ENCODE data around the gene PAOX. TPM values are rescaled to one million over a fixed set of nuclear protein-coding genes. Genes with fewer than 3 reads are reported as not detected.

The PAOX gene
- total and polyA plus RNA-seq, 2 donors (not counting 1 experiment from before 2014, with no cell fraction given): 21.1 to 24.9 TPM

- no peaks in the 10 kb centered on the region for H3K9me3 Mint-ChIP-seq (ENCODE audit: insufficient read depth)
- peaks cover 0 to 15% (median 0%) of the 10 kb centered on the region in 3 donors for H3K9me3 ChIP-seq (ENCODE audit: control extremely low read depth in 1 of 3, control insufficient read depth in 2 of 3, insufficient read depth in 1 of 3, low read length in 2 of 3)
- H3K36me3 ChIP-seq (replicated peaks in 1 of 2; ENCODE audit: control extremely low read depth in 1 of 2, control insufficient read depth in 1 of 2, extremely low read depth in 1 of 2, insufficient read depth in 2 of 2, low read length in 1 of 2): peaks cover 0 to 1% of the 10 kb centered on the region in 2 experiments
- ATAC-seq (ENCODE audit: low read depth) (no peak), DNase-seq (no peak)
- WGBS (ENCODE audit: insufficient coverage): 63% methylated on average over 13 of the region's 13 CpGs
- no peak overlapping the region for H3K27ac ChIP-seq (ENCODE audit: low read length in 2 of 2)
- TF ChIP-seq EZH2 (IDR thresholded peaks at IDR 0.05; ENCODE audit: borderline replicate concordance, insufficient read depth, low read depth, low read length, poor library complexity, severe bottlenecking): no peak
- no peak for TF ChIP-seq CTCF (IDR thresholded peaks at IDR 0.05)
- peaks cover 17% of the 10 kb centered on the region for H3K79me2 ChIP-seq (ENCODE audit: control insufficient read depth, insufficient read depth, low read length)
- peaks cover 5% of the 10 kb centered on the region for H3K27me3 Mint-ChIP-seq
- H3K4me1 Mint-ChIP-seq: peaks cover 7% of the 10 kb centered on the region
- H3K4me3 ChIP-seq (ENCODE audit: control extremely low read depth in 1 of 5, extremely low read depth in 1 of 5, insufficient read depth in 1 of 5, low read depth in 2 of 5, low read length in 4 of 5): no peak overlapping the region
- ChIA-PET POLR2A (no interaction called here), CTCF (no interaction called here)
- no peak overlapping the region for H3K4me2 ChIP-seq (replicated peaks; ENCODE audit: low read depth, low read length, poor library complexity, severe bottlenecking)
- intact Hi-C loops (cut with micrococcal nuclease): no loop called here
- no peak overlapping the region for H3K9ac ChIP-seq (ENCODE audit: low read length)
- H2AFZ ChIP-seq (ENCODE audit: insufficient read depth, low read depth, low read length, poor library complexity, severe bottlenecking): no peak overlapping the region
- H4K20me1 ChIP-seq (ENCODE audit: control insufficient read depth, insufficient read depth, low read length, poor library complexity, severe bottlenecking): peaks cover 6% of the 10 kb centered on the region
- no peak overlapping the region for H3K4me3 Mint-ChIP-seq
- H3K27me3 ChIP-seq (replicated peaks in 1 of 4; ENCODE audit: control extremely low read depth in 1 of 4, control insufficient read depth in 3 of 4, insufficient read depth in 4 of 4, low read length in 3 of 4): peaks cover 0 to 19% (median 5%) of the 10 kb centered on the region in 4 experiments
- peaks cover 0 to 6% of the 10 kb centered on the region in 2 donors for H3K4me1 ChIP-seq (ENCODE audit: control insufficient read depth in 2 of 2, insufficient read depth in 2 of 2, low read length in 2 of 2)
- H3K27ac Mint-ChIP-seq: no peak overlapping the region
Observed at GRCh38 chr10:133350950-133351329, 28.1 kb upstream of the PAOX start.

DNA sequence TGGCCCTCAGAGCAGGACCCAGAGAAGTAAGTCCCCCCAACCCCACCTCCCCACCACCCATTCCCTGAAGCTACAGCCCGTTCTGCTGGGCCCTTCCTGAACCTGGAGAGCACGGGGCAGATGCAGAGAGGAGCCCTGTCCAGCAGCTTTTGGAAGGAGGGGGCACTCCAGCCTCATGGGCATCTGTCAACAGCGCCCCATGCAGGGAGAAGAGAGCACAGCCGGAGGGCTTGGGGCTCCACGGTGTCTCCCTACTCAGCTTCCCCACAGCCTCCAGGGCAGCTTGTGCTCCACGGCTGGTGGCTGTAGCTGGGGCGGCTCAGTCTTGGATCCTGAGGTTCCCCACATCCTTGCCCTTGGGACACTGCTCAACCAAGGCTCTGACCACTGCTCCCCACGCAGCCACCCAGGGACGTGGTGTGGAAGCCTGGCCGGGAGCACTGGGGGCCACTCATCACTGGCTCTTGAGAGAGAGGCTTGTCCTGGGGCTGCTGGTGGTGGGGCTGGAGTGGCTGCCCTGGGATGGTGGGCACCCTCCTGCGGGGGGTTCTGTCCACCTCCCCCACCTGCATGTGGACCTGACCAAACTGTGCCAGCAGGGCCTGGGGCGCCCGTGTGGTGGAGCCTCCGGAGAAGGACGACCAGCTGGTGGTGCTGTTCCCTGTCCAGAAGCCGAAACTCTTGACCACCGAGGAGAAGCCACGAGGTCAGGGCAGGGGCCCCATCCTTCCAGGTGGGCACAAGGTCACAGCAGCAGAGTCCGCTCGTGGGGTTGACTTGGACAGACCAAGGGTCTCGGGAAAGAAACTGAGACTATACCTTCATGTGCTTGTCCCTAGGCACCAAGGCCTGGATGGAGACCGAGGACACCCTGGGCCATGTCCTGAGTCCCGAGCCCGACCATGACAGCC is 27.4 kb upstream of the PAOX start:
- Histone ChIP-seq H3K36me3 (replicated peaks in 1 of 2; ENCODE audit: control extremely low read depth in 1 of 2, control insufficient read depth in 1 of 2, extremely low read depth in 1 of 2, insufficient read depth in 2 of 2, low read length in 1 of 2) (peaks cover 0 to 3% of the 10 kb centered on the region in 2 experiments), H3K4me3 (ENCODE audit: control extremely low read depth in 1 of 5, extremely low read depth in 1 of 5, insufficient read depth in 1 of 5, low read depth in 2 of 5, low read length in 4 of 5) (no peak overlapping the region), H3K4me1 (ENCODE audit: control insufficient read depth in 2 of 2, insufficient read depth in 2 of 2, low read length in 2 of 2) (peaks cover 5 to 11% of the 10 kb centered on the region in 2 donors), H3K27ac (ENCODE audit: low read length in 2 of 2) (no peak overlapping the region), H3K9me3 (ENCODE audit: control extremely low read depth in 1 of 3, control insufficient read depth in 2 of 3, insufficient read depth in 1 of 3, low read length in 2 of 3) (peaks cover 0 to 15% (median 0%) of the 10 kb centered on the region in 3 donors), H4K20me1 (ENCODE audit: control insufficient read depth, insufficient read depth, low read length, poor library complexity, severe bottlenecking) (peaks cover 14% of the 10 kb centered on the region), H3K4me2 (replicated peaks; ENCODE audit: low read depth, low read length, poor library complexity, severe bottlenecking) (no peak overlapping the region), H3K9ac (ENCODE audit: low read length) (no peak overlapping the region), H3K27me3 (replicated peaks in 1 of 4; ENCODE audit: control extremely low read depth in 1 of 4, control insufficient read depth in 3 of 4, insufficient read depth in 4 of 4, low read length in 3 of 4) (peaks cover 0 to 15% (median 5%) of the 10 kb centered on the region in 4 experiments), H2AFZ (ENCODE audit: insufficient read depth, low read depth, low read length, poor library complexity, severe bottlenecking) (no peak overlapping the region), H3K79me2 (ENCODE audit: control insufficient read depth, insufficient read depth, low read length) (peaks cover 24% of the 10 kb centered on the region)
- intact Hi-C loops (cut with micrococcal nuclease): no loop called here
- Mint-ChIP-seq H3K4me3 (no peak overlapping the region), H3K27ac (no peak overlapping the region), H3K4me1 (peaks cover 9% of the 10 kb centered on the region), H3K27me3 (peaks cover 5% of the 10 kb centered on the region), H3K9me3 (ENCODE audit: insufficient read depth) (no peaks in the 10 kb centered on the region)
- ChIA-PET POLR2A (no interaction called here), CTCF (no interaction called here)
- ATAC-seq (ENCODE audit: low read depth) (no peak), DNase-seq (no peak)
- WGBS (ENCODE audit: insufficient coverage): 75% methylated on average over 24 of the region's 24 CpGs
- no peak for TF ChIP-seq CTCF (IDR thresholded peaks at IDR 0.05)
- TF ChIP-seq EZH2 (IDR thresholded peaks at IDR 0.05; ENCODE audit: borderline replicate concordance, insufficient read depth, low read depth, low read length, poor library complexity, severe bottlenecking): no peak
